NK-92 (cell line): ENCODE measurements around the gene TMEM89.
A peak's percentile ranks its signal among the peaks of the same experiment; 100 is the strongest.

Experiments used
- DNase-seq: peaks from one replicate; lab custom pipeline; 2025; ENCODE audit not compliant: unreplicated experiment; lab: John Stamatoyannopoulos, UW

Gene TMEM89

DNA sequence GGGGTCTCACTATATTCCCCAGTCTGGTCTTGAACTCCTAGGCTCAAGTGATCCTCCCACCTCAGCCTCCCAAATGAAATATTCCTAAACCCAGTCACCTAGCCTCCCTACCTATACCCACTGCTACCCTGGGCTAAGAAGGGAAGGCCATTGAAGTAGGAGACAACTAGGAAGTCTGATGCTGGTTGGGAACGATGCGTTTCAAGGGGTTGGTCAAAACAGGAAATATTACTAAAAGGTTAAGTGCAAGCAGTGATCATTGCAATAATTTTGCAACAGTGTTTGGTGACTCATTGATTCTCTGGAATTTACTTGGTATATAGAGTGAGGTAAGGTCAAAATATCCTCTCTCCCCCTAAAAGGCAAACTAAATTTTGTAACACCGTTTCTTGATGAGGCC, 7.5 kb downstream of the TMEM89 start:
- DNase-seq, result no peak

DNA sequence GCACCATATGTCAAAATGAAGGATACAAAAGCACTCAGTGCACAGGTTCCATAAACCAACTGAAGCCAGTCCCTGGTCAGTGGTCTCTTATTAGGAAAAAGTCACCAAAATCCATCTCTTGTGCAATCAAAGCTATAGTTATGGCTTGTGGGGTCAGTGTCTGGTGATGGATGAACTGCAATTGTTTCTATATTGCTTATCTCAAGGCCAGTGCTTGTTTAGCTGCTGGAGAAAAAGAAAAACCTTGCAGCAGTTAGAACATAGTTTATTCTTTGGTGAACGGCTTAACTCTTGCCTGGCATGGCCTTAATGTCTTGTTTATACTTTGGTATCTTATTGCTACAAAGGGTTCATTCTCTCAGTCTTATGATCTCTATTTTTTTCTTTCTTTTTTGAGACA, 9.3 kb downstream of the TMEM89 start:
- no peak for DNase-seq

DNA sequence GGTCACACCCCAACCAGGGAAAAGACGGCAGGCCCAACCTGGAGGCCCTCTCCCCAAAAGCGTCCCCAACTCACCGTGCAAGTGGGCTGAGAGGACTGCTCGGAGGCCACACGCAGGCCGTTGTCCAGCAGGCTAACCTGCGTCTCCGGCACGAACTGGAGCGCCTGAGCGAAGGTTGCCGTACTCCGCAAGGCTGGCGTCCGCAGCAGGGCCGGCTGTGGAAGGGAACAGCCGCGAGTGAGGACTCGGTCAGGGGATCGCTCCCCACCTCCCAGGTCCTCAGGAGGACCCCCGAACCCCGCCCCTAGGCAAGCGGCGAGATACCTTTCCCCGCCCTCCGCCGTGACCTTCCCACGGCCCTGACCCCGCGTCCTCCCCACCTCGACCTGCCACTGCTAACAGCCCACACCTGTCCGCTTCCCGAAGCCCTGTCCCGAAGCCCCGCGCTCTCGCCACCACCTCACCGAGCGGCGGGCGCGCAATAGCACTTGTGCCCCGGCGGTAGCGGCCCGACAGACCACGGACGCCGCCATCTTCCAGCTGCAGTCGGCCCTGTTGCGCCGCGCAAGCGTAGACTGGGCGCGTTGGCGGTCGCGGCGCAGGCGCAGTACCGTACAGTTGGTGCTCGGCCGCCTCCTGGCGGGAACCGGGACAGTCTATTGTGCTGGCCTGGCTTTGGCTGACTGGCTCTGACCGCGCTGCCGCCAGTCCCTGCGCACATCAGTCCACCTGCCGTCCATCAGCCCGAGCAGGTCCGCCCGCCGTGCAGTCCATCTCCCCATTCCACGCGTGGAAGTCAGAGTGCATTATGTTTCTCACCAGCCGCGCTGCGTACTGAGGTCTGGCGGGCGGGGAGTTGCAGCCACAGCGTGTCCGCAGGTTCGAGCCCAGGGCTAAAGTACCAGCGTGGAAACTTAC, 12.2 kb downstream of the TMEM89 start, which contains the start of gene UQCRC1:
Gene UQCRC1 (minus strand): TSS at position 559 of the 918 bp plus-strand sequence. CDS start 26 bp downstream, at position 533.
- peak; percentile 23 for DNase-seq

GRCh38 chr3:48607519-48607918, 14.1 kb downstream of the TMEM89 start:
- DNase-seq, result no peak

DNA sequence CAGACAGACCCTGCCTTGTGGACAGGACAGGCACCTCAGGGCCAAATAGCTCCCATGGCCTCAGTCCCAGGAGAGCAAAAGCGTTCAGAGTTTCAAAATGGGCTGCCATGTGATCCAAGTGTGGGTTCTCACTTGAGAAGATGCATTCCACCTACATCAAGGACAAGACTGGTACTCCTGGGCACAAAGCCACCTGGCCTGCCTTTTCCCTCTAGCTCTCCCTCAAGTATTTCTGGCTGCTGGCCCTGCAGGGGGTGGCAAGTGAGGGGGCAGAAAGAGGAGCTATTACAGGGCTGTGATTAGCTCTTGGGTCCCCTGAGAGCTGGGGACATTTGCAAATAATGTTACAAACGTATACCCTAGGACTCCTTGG, 20.0 kb downstream of the TMEM89 start:
- DNase-seq, result no peak

DNA sequence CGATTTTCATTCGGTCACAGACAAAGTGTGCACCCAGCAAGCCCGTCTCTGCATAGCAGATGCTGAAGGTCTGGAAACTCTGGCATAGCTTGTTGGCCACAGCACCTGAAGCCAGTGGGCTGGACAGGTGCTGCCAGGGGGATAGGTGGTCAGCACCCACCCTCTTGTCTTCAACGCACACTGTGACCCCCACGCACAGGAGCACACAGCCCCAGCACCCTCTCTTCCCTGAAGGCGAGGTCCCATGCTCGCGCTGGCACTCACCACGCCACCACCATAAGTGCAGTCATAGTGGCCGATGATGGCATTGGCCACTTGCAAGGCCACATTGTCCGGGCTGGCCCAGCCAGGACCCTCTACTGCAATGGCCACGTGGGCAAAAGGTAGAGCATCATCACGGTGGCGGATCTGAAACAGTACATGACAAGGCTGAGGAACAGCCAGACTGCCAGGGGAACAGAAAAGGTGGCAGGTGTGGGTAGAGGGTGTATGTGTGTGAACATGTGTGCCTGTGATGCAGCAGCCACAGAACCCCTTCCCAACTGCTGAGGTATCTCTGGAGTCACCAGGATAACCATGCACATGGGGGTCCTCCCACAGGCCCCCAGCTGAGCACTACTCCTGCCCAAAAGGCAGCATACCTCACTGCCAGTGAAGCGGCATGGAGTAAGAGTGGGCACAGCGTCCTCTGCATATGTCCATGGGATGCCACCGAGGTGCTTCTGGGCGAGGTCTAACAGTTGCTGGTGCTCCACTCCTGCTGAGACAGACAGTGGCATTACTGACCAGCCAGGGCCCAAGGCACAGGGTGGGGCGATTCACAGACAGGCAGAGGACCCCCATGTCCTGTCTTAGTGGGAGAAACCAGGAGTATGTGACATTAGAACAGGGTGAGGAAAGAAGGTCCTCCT, 20.6 kb downstream of the TMEM89 start:
- no peak for DNase-seq

GRCh38 chr3:48599509-48600285, 21.9 kb downstream of the TMEM89 start:
- no peak for DNase-seq

GRCh38 chr3:48599077-48599501, 22.5 kb downstream of the TMEM89 start:
- DNase-seq, result no peak

- no peak for DNase-seq
Measured at GRCh38 chr3:48598323-48599076, 23.1 kb downstream of the TMEM89 start.

GRCh38 chr3:48597408-48597800, 24.2 kb downstream of the TMEM89 start:
- no peak for DNase-seq

DNA sequence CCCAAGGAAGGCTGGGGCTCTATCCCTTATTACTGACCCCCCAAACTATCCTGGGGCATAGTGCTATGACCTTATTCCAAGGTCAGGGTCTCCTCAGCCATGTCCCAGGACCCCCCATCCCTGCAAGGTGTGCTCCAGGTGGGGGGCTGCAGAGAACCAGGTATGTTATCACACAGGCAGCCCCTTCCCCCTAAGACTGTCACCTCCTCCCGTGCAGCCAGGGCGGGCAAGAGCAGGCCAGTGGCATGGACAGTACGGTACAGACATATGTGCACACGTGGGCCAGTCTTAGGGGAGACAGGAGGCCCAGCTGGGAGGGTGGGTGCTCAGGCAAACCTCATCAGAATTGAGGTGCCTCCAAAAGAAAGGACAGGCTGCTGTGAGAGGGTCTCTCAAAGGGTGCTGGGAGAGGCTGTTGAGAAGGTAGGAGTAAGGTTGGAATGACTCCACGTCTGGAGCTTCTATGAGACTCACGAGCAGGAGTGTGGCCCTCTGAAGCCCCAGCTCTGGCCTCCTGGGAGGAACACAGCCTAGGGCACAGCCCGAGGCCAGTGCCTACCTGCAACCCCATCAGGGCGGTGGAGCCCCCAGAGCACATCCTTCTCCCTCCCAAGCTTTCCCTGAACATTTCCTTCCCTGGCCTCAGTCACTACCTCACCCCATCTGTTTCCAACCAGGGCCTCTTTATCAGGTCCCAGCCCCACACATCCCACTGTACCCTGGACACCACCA, 24.7 kb downstream of the TMEM89 start:
- DNase-seq, result no peak

- DNase-seq, result no peak
Measured at GRCh38 chr3:48596157-48596556, 25.4 kb downstream of the TMEM89 start.

DNA sequence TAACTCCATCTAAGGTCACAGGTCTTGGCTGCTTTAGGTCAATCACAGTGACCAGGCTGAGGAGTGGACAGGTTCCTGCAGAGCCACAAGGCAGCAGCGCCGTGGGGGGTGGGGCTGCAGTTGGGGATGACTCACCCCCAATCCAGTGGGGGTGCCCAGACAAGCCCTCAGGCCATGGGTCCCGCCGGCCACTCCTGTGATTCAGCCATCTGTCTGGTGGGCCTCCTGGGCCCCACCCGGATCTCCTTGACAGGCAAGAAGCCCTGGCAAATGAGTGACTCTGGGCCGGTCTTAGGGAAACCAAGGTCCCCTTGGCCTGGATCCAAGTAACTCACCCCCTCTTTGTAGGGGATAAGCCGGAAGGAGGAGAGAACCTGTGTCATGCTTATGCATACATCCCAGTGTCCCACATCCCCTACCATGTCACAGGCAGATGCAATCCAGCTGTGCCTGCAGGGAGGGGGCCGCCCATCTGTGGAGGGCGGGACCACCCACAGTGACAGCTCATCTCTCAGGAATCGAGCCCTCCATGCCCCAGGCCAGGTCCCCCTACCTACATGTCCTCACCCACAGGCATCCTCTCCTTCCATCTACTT, 25.9 kb downstream of the TMEM89 start:
- no peak for DNase-seq

- no peak for DNase-seq
Measured at GRCh38 chr3:48595075-48595525, 26.5 kb downstream of the TMEM89 start, which contains the start of gene COL7A1. Gene COL7A1 (minus strand): TSS chr3:48595329. CDS start chr3:48595159, 170 bp downstream.

DNA sequence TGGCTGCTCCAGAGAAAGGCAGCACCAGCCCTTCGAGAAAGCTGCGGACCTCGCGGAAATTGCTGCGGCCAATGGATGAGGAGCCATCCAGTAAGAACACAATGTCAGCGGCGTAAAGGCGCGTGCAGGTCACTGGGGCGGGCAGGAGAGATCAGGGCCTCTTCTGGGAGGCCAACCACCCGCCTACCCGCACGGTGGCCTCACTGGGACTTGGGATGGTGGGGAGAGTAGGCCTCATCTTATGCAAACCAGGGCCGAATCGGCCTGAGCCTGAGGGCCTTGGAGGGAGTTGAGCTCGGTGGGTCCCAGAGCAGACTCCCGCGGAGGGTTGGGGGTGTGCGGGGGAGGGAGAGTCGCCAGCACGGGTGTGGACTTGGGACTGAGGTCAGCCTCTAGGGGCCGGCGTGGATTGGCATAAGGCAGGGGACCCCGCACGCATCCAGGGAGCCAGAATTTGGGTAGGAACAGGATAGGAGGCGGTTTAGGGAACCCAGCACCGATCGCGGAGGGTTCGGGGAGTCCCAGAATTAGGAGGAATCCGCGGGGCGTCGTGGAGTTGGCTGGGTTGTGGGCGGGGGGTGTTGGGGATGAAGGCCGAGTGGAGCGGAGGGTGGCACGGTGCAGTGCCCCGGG, 27.0 kb downstream of the TMEM89 start:
- no peak for DNase-seq

- DNase-seq, result no peak
Measured at GRCh38 chr3:48593337-48593736, 28.2 kb downstream of the TMEM89 start.

DNA sequence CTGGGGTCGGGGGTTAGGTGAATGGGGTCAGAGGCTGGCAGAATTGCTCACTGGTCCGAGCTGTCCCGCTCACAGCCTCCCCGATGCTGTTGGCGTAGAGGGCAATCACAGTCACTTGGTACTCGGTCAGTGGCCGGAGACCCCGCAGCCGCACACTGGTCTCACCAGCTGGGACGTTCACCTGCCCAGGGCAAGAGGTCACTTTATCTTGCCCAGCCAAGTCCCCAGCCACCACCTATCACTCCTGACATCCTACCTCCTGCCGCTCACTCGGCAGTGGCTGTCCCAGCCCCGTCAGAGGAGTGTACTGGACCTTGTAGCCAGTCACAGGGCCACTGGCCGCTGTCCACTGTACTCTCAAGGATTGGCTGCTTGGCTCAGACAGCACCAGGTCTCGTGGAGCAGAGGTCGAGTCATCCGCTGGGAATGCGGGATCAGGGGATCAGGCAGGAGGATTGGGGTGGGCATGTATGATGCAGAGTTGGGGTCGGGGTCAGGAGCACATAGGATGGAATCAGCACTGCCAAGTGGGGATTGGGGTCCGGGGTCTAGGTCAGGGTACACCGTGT, 29.0 kb downstream of the TMEM89 start:
- DNase-seq, result no peak

DNA sequence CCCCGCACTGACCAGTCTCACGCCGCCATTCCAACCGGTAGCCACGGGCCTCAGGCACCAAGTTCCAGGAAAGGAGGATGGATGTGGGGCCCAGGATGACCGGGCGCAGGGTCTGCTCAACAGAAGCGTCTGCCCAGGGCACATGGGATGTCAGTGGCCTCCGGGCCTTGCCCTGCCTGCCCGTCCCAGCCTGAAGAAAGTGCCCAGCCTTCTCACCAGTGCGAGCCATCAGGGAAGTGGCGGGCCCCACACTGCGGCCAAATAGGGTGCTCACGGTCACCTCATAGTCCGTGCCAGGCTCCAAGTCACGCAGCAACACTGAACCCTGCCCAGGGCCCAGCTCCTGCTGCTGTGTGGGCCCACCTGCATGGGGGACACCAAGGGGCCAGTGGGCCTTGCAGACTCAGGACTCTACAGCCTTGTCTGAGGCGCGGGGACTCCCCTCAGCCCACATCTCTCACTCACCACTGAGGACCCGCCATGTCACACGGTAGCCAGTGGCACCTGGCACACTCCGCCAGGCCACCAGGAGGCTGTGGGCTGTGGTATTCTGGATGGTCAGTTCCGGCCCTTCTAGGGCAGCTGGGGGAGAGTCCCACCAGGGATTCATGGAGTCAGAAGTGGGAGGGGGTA, 29.6 kb downstream of the TMEM89 start:
- no peak for DNase-seq
